ENCODE data around the gene G6PC3. TPM values are rescaled to one million over a fixed set of nuclear protein-coding genes. Genes with fewer than 3 reads are reported as not detected.

The G6PC3 gene
- polyA plus RNA-seq, 1 of the 3 experiments (the other 2 are of a cell fraction) = 166 TPM

DNA sequence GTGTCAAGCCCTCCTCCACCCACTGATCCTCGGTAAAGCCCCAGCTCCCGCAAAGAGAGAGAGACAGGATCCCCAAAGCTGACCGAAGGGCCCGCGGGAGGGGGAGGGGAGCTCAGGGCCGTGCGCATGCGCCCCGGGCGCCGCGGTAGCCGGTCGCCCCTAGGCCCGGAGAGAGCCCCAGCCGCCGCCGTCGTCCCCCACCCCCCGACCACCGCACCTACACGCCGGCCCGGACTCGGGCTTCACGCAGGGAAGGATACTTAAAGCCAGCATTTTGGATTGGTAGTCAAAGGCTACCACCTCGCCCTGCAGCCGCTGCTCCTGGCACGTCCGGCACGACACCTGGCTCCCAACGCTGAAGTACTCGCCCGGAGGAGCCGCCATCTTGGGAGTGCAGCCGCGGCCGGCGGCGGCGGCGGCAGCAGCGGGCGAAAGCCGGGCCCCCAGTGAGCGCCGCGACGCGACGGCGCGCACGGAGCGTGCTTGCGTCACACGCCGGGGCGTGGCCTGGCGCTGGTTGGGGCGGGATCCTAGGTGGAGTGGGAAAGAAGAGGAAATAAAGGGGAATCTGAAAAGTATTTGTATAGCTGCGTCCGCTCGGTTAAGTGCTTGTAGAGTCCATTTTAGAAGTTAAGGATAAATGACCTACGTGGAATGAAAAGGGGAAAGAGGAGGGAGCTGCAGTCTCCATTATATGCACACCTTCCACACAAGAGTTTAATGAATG lies 4.2 kb upstream of the G6PC3 start, which contains the start of gene LSM12:
LSM12 (minus strand) TSS at position 468 of the 727 bp plus-strand sequence; CDS start at position 384, 84 bp downstream.
- Histone ChIP-seq H3F3A (replicated peaks; ENCODE audit: insufficient read depth) (peaks cover 32% of the 10 kb centered on the region), H3K27ac (ENCODE audit: low read depth in 2 of 2, low read length in 1 of 2) (peak within 1 kb of the TSS; percentile 92 to 98), H3K4me3 (ENCODE audit: low read depth in 2 of 2, low read length in 1 of 2) (peak within 1 kb of the TSS; percentile 69 to 70), H3K27me3 (ENCODE audit: insufficient read depth) (no peaks in the 10 kb centered on the region), H3K36me3 (replicated peaks in 1 of 2; ENCODE audit: control insufficient read depth in 1 of 2, insufficient read depth in 2 of 2, low read length in 1 of 2) (peaks cover 11 to 27% of the 10 kb centered on the region in 2 experiments), H3K9ac (peak within 1 kb of the TSS; percentile 95), H3K9me3 (no peaks in the 10 kb centered on the region), H2AFZ (ENCODE audit: low read depth) (peak within 1 kb of the TSS; percentile 77), H3K79me2 (ENCODE audit: insufficient read depth) (peaks cover 58% of the 10 kb centered on the region), H4K20me1 (ENCODE audit: insufficient read depth) (peaks cover 22% of the 10 kb centered on the region), H3K4me2 (peak within 1 kb of the TSS; percentile 83), H3K9me2 (no peaks in the 10 kb centered on the region), H3K4me1 (ENCODE audit: control insufficient read depth in 1 of 2, insufficient read depth in 2 of 2, low read depth in 1 of 2, low read length in 1 of 2) (peaks cover 4 to 13% of the 10 kb centered on the region in 2 experiments; a peak in 3 of 4 replicates)
- POLR2A ChIA-PET = interaction anchor here (0.6 to 1.9 kb wide), 8 partner anchors 13 to 370 kb away, joined by 3 to 8 read pairs (median 4); partner anchors contain the start of genes HDAC5, TMEM101 and TMUB2
- CTCF ChIA-PET = interaction anchor here (0.7 to 1.6 kb wide), 4 partner anchors 17 to 60 kb away, joined by 3 to 6 read pairs (median 4); partner anchors contain the start of gene HDAC5
- DNase-seq = peak; percentile 95
- under 1% methylated on average over 45 of the region's 65 CpGs for WGBS (ENCODE audit: low lambda C conversion rate)
- TF ChIP-seq MXI1 (IDR thresholded peaks at IDR 0.05; ENCODE audit: low read depth, low read length) (no peak; the same call in none of the 2 replicates), EP300 (IDR thresholded peaks at IDR 0.05; ENCODE audit: borderline replicate concordance in 1 of 2, low read depth in 1 of 2, low read length in 1 of 2) (no peak), RAD21 (IDR thresholded peaks at IDR 0.05; ENCODE audit: low read length) (no peak), POLR2AphosphoS5 (IDR thresholded peaks at IDR 0.05; ENCODE audit: low read depth, low read length) (peak; percentile 83; the same call in 1 of the 2 replicates), EZH2phosphoT487 (IDR thresholded peaks at IDR 0.05; ENCODE audit: borderline replicate concordance, low read depth) (no peak), SMC3 (IDR thresholded peaks at IDR 0.05; ENCODE audit: low read depth, low read length) (no peak), TAF1 (IDR thresholded peaks at IDR 0.05; ENCODE audit: borderline replicate concordance, low read depth, low read length) (peak; percentile 57; the same call in 1 of the 2 replicates), RFX5 (IDR thresholded peaks at IDR 0.05; ENCODE audit: low read length) (no peak), ELF1 (IDR thresholded peaks at IDR 0.05) (no peak), CHD2 (IDR thresholded peaks at IDR 0.05; ENCODE audit: low read length, partially characterized antibody) (peak; percentile 0), JUND (IDR thresholded peaks at IDR 0.05) (no peak), GATA2 (CRISPR knock-in tag; IDR thresholded peaks at IDR 0.05) (no peak), NRF1 (IDR thresholded peaks at IDR 0.05; ENCODE audit: low read depth, low read length) (peak; percentile 84), FOSL2 (IDR thresholded peaks at IDR 0.05; ENCODE audit: borderline replicate concordance, low read depth) (no peak), RCOR1 (IDR thresholded peaks at IDR 0.05; ENCODE audit: low read length) (no peak), MEF2A (IDR thresholded peaks at IDR 0.05; ENCODE audit: borderline replicate concordance, low read depth) (no peak), FOXJ3 (CRISPR knock-in tag; IDR thresholded peaks at IDR 0.05) (no peak)
- TF ChIP-seq, protein P1, sequence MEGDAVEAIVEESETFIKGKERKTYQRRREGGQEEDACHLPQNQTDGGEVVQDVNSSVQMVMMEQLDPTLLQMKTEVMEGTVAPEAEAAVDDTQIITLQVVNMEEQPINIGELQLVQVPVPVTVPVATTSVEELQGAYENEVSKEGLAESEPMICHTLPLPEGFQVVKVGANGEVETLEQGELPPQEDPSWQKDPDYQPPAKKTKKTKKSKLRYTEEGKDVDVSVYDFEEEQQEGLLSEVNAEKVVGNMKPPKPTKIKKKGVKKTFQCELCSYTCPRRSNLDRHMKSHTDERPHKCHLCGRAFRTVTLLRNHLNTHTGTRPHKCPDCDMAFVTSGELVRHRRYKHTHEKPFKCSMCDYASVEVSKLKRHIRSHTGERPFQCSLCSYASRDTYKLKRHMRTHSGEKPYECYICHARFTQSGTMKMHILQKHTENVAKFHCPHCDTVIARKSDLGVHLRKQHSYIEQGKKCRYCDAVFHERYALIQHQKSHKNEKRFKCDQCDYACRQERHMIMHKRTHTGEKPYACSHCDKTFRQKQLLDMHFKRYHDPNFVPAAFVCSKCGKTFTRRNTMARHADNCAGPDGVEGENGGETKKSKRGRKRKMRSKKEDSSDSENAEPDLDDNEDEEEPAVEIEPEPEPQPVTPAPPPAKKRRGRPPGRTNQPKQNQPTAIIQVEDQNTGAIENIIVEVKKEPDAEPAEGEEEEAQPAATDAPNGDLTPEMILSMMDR (IDR thresholded peaks at IDR 0.05) = no peak
- TF ChIP-seq, protein P2, sequence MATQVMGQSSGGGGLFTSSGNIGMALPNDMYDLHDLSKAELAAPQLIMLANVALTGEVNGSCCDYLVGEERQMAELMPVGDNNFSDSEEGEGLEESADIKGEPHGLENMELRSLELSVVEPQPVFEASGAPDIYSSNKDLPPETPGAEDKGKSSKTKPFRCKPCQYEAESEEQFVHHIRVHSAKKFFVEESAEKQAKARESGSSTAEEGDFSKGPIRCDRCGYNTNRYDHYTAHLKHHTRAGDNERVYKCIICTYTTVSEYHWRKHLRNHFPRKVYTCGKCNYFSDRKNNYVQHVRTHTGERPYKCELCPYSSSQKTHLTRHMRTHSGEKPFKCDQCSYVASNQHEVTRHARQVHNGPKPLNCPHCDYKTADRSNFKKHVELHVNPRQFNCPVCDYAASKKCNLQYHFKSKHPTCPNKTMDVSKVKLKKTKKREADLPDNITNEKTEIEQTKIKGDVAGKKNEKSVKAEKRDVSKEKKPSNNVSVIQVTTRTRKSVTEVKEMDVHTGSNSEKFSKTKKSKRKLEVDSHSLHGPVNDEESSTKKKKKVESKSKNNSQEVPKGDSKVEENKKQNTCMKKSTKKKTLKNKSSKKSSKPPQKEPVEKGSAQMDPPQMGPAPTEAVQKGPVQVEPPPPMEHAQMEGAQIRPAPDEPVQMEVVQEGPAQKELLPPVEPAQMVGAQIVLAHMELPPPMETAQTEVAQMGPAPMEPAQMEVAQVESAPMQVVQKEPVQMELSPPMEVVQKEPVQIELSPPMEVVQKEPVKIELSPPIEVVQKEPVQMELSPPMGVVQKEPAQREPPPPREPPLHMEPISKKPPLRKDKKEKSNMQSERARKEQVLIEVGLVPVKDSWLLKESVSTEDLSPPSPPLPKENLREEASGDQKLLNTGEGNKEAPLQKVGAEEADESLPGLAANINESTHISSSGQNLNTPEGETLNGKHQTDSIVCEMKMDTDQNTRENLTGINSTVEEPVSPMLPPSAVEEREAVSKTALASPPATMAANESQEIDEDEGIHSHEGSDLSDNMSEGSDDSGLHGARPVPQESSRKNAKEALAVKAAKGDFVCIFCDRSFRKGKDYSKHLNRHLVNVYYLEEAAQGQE (IDR thresholded peaks at IDR 0.05; ENCODE audit: low read depth, low read length) = no peak
- TF ChIP-seq, protein P3, sequence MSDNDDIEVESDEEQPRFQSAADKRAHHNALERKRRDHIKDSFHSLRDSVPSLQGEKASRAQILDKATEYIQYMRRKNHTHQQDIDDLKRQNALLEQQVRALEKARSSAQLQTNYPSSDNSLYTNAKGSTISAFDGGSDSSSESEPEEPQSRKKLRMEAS (IDR thresholded peaks at IDR 0.05; ENCODE audit: low read depth) = no peak
- TF ChIP-seq, protein P4, sequence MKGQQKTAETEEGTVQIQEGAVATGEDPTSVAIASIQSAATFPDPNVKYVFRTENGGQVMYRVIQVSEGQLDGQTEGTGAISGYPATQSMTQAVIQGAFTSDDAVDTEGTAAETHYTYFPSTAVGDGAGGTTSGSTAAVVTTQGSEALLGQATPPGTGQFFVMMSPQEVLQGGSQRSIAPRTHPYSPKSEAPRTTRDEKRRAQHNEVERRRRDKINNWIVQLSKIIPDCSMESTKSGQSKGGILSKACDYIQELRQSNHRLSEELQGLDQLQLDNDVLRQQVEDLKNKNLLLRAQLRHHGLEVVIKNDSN (IDR thresholded peaks at IDR 0.05; ENCODE audit: borderline replicate concordance, low read depth) = no peak
- TF ChIP-seq, protein P5, sequence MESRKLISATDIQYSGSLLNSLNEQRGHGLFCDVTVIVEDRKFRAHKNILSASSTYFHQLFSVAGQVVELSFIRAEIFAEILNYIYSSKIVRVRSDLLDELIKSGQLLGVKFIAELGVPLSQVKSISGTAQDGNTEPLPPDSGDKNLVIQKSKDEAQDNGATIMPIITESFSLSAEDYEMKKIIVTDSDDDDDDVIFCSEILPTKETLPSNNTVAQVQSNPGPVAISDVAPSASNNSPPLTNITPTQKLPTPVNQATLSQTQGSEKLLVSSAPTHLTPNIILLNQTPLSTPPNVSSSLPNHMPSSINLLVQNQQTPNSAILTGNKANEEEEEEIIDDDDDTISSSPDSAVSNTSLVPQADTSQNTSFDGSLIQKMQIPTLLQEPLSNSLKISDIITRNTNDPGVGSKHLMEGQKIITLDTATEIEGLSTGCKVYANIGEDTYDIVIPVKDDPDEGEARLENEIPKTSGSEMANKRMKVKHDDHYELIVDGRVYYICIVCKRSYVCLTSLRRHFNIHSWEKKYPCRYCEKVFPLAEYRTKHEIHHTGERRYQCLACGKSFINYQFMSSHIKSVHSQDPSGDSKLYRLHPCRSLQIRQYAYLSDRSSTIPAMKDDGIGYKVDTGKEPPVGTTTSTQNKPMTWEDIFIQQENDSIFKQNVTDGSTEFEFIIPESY (IDR thresholded peaks at IDR 0.05; ENCODE audit: borderline replicate concordance, low read depth) = no peak
- TF ChIP-seq, protein P6, sequence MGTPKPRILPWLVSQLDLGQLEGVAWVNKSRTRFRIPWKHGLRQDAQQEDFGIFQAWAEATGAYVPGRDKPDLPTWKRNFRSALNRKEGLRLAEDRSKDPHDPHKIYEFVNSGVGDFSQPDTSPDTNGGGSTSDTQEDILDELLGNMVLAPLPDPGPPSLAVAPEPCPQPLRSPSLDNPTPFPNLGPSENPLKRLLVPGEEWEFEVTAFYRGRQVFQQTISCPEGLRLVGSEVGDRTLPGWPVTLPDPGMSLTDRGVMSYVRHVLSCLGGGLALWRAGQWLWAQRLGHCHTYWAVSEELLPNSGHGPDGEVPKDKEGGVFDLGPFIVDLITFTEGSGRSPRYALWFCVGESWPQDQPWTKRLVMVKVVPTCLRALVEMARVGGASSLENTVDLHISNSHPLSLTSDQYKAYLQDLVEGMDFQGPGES (IDR thresholded peaks at IDR 0.05; ENCODE audit: low read depth, low read length) = no peak
